HL-60 (cell line): ENCODE results near the gene IPO5.
"Not testable (repeated sequence)": the region's sequence is repeated elsewhere in the genome, so short reads cannot be mapped to it uniquely, and the experiment has no call there.

Source experiments
- DNase-seq, 2 experiments: peaks; one replicate each; pipeline ENCODE4 v3.0.0-alpha.2; 2010 to 2020; ENCODE audit warnings: low read depth in 1 of 2, low spot score in 1 of 2
- H3K27ac ChIP-seq: fragments of 250-450 bp; sonication (Bioruptor Pico); replicated peaks from 2 replicates; pipeline ENCODE4 v1.5.1; 2020; ENCODE audit warnings: mild to moderate bottlenecking, moderate library complexity
- H3K27me3 ChIP-seq: fragments of 250-450 bp; sonication (Bioruptor Pico); 2 replicates; pipeline ENCODE4 v1.5.1; 2021; ENCODE audit warnings: mild to moderate bottlenecking, moderate library complexity; ENCODE audit not compliant: insufficient read depth, poor library complexity, severe bottlenecking
- H3K4me3 ChIP-seq: replicated peaks from 2 replicates; pipeline ENCODE4 v1.5.1; 2011; ENCODE audit warnings: mild to moderate bottlenecking, control low read depth, low read length; ENCODE audit not compliant: insufficient read depth
- GABPA ChIP-seq: IDR thresholded peaks from 2 replicates; pipeline ENCODE4 v1.6.1; 2012; ENCODE audit warnings: low read depth
- POLR2AphosphoS5 ChIP-seq: IDR thresholded peaks from 2 replicates; pipeline ENCODE4 v1.6.1; 2012; ENCODE audit warnings: low read depth
- SPI1 ChIP-seq: IDR thresholded peaks from 2 replicates; pipeline ENCODE4 v1.6.1; 2012; ENCODE audit warnings: low read depth, mild to moderate bottlenecking, borderline replicate concordance
- TF ChIP-seq, protein P1 (sequence below): IDR thresholded peaks from 2 replicates; pipeline ENCODE4 v1.6.1; 2012; ENCODE audit warnings: low read depth; ENCODE audit not compliant: insufficient replicate concordance
- TF ChIP-seq, protein P2 (sequence below): IDR thresholded peaks from one replicate; pipeline ENCODE4 v1.5.1; 2011; ENCODE audit warnings: low read length, control low read depth, inconsistent platforms; ENCODE audit not compliant: insufficient read depth

The IPO5 gene

DNA sequence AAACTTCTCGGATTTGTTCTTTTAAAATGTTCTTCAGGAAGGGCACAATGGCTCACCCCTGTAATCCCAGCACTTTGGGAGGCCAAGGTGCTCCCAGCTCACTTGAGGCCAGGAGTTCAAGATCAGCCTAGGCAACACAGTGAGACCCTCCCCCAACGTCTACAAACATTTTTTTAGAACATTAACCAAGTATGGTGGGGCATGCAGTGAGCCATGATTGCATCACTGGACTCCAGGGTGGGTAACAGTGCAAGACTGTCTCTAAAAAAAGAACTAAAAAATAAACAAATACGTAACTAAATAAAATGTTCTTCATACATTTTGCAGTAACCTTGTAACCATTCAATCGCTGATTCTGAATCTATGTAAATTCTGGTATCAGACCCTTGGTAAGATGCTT is 2.1 kb upstream of the IPO5 start:
- no peak for TF ChIP-seq SPI1
- TF ChIP-seq, protein P1, sequence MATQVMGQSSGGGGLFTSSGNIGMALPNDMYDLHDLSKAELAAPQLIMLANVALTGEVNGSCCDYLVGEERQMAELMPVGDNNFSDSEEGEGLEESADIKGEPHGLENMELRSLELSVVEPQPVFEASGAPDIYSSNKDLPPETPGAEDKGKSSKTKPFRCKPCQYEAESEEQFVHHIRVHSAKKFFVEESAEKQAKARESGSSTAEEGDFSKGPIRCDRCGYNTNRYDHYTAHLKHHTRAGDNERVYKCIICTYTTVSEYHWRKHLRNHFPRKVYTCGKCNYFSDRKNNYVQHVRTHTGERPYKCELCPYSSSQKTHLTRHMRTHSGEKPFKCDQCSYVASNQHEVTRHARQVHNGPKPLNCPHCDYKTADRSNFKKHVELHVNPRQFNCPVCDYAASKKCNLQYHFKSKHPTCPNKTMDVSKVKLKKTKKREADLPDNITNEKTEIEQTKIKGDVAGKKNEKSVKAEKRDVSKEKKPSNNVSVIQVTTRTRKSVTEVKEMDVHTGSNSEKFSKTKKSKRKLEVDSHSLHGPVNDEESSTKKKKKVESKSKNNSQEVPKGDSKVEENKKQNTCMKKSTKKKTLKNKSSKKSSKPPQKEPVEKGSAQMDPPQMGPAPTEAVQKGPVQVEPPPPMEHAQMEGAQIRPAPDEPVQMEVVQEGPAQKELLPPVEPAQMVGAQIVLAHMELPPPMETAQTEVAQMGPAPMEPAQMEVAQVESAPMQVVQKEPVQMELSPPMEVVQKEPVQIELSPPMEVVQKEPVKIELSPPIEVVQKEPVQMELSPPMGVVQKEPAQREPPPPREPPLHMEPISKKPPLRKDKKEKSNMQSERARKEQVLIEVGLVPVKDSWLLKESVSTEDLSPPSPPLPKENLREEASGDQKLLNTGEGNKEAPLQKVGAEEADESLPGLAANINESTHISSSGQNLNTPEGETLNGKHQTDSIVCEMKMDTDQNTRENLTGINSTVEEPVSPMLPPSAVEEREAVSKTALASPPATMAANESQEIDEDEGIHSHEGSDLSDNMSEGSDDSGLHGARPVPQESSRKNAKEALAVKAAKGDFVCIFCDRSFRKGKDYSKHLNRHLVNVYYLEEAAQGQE, result no peak
- no peak for TF ChIP-seq POLR2AphosphoS5
- TF ChIP-seq, protein P2, sequence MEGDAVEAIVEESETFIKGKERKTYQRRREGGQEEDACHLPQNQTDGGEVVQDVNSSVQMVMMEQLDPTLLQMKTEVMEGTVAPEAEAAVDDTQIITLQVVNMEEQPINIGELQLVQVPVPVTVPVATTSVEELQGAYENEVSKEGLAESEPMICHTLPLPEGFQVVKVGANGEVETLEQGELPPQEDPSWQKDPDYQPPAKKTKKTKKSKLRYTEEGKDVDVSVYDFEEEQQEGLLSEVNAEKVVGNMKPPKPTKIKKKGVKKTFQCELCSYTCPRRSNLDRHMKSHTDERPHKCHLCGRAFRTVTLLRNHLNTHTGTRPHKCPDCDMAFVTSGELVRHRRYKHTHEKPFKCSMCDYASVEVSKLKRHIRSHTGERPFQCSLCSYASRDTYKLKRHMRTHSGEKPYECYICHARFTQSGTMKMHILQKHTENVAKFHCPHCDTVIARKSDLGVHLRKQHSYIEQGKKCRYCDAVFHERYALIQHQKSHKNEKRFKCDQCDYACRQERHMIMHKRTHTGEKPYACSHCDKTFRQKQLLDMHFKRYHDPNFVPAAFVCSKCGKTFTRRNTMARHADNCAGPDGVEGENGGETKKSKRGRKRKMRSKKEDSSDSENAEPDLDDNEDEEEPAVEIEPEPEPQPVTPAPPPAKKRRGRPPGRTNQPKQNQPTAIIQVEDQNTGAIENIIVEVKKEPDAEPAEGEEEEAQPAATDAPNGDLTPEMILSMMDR, result no peak
- no peak for TF ChIP-seq GABPA
- H3K27me3 ChIP-seq, result no peaks in the 10 kb centered on the region
- no peak overlapping the region for H3K4me3 ChIP-seq
- no peak overlapping the region for H3K27ac ChIP-seq
- no peak for DNase-seq

DNA sequence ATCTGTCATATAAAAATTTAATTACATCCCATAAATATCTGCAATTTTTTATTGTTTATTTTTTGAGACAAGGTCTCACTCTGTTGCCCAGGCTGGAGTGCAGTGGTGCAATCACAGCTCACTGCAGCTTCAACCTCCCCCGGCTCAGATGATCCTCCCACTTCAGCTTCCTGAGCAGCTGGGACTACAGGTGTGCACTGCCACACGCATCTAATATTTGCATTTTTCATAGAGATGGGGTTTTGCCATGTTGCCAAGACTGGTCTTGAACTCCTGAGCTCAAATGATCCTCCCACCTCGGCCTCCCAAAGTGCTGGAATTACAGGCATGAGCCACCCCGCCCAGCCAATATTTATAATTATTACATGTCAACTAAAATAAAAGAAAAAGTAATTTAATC is 644 bp upstream of the IPO5 start:
- not testable (repeated sequence) for H3K27me3 ChIP-seq, DNase-seq, H3K27ac ChIP-seq, H3K4me3 ChIP-seq

DNA sequence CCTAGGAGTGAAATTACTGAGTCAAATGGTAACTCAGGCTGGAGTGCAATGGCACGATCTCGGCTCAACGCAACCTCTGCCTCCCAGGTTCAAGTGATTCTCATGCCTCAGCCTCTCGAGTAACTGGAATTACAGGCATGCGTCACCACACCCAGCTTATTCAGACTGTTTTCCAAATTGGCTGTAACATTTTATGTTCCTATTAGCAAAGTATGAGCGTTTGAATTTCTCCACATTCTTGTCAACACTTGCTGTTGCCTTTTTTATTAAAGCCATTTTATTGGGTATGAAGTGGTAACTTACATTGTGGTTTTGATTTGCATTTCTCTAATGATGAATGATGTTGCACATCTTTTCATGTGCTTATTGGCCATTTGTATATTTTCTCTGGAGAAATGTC is 7.9 kb downstream of the IPO5 start:
- TF ChIP-seq POLR2AphosphoS5, result no peak
- TF ChIP-seq SPI1, result no peak
- no peak for TF ChIP-seq GABPA
- TF ChIP-seq, protein P1, result no peak
- TF ChIP-seq, protein P2, result no peak
- no peak for DNase-seq
- Histone ChIP-seq H3K4me3 (no peak overlapping the region), H3K27me3 (peaks cover 3% of the 10 kb centered on the region), H3K27ac (no peak overlapping the region)

DNA sequence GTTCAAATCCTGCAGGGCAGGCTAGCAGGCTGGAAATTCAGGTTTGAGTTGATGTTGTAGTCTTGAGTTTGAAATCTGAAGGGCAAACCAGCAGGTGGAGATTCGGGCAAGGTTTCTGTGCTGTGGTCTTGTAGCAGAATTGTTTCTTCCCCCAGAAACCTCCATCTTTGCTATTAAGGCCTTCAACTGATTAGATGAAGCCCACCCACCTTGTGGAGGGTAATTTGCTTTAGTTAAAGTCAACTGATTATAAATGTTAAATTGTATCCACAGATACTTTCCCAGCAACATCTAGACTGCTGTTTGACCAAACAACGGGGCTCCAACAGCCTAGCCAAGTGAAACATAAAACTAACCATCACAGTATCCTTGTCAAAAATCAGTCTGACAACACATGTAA is 9.4 kb downstream of the IPO5 start:
- DNase-seq, result no peak
- H3K27me3 ChIP-seq, result peaks cover 3% of the 10 kb centered on the region
- H3K4me3 ChIP-seq, result no peak overlapping the region
- H3K27ac ChIP-seq, result no peak overlapping the region
- TF ChIP-seq, protein P2, result no peak
- TF ChIP-seq POLR2AphosphoS5 (no peak), SPI1 (no peak), GABPA (no peak)
- TF ChIP-seq, protein P1, result no peak
